ENCODE measurements around the gene ATAD5.

DNA sequence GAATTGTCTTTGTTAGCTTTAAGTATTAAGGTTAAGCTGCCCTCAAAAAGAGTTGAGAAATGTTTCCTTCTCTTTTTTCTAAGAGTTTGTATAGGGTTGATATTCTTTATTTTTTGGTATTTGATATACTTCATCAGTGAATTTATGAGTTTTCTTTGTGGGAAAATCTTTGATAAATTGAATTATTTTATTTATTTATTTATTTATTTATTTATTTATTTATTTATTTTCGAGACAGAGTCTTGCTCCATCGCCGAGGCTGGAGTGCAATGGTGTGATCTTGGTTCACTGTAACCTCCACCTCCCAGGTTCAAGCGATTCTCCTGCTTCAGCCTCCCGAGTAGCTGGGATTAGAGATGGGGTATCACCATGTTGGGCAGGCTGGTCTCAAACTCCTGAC, 54.4 kb downstream of the ATAD5 start:
- TF ChIP-seq CTCF (IDR thresholded peaks at IDR 0.05) (no peak), POLR2A (IDR thresholded peaks at IDR 0.05) (no peak)

Measured in breast epithelium (tissue), 3 donors.